Right cardiac atrium (tissue), 5 donors: ENCODE results near the gene DISP2. TPM values are rescaled to one million over a fixed set of nuclear protein-coding genes. Genes with fewer than 3 reads are reported as not detected.
A peak's percentile ranks its signal among the peaks of the same experiment; 100 is the strongest.

Source experiments
- ATAC-seq, 2 donors: fragments of 200-7000 bp; cut with Tn5 transposase; one replicate each; pipeline versions ENCODE4 v1.8.0 to v1.9.1; 2020; ENCODE audit warnings: moderate library complexity in 2 of 2, mild to moderate bottlenecking in 1 of 2
- DNase-seq, 3 donors: peaks; one replicate each; pipeline ENCODE4 v3.0.0-alpha.2; 2020
- H3K27ac ChIP-seq: one replicate; pipeline ENCODE4 v1.5.1; 2013; ENCODE audit warnings: mild to moderate bottlenecking, low read length, control low read depth, moderate library complexity
- H3K27me3 ChIP-seq: one replicate; pipeline ENCODE4 v1.6.1; 2013; ENCODE audit not compliant: control insufficient read depth, insufficient read depth
- H3K4me1 ChIP-seq: one replicate; pipeline ENCODE4 v1.6.1; 2013; ENCODE audit warnings: low read length; ENCODE audit not compliant: control insufficient read depth, insufficient read depth
- H3K4me3 ChIP-seq: one replicate; pipeline ENCODE4 v1.5.1; 2013; ENCODE audit warnings: low read length, control low read depth
- H3K9me3 ChIP-seq: one replicate; pipeline ENCODE4 v1.6.1; 2013; ENCODE audit warnings: low read length; ENCODE audit not compliant: control insufficient read depth
- WGBS: extraction: QIAGEN DNeasy Blood & Tissue Kit; methylation state at CpG from one replicate; pipeline ENCODE4 v1.1.7; 2013; 5-methylcytosine and 5-hydroxymethylcytosine counted together
- intact Hi-C, 4 donors: fragments of 100-400 bp; cut with DNase I; formaldehyde crosslinking; loops; one replicate each; pipeline versions ENCODE4 v1.11.0 to v1.14.0; 2022 to 2023
- polyA plus RNA-seq: library from polyadenylated mRNA; stranded (reverse); fragments of 200-250 nt; gene quantifications from one replicate; pipeline ENCODE4 v1.2.3, GENCODE V29; 2013
- total RNA-seq, 4 donors: library from RNA; stranded (reverse); fragmentation: NEBNext Ultra II Directional; extraction: Animal tissue kit (Norgen Biotek cat#: 25700); gene quantifications; one replicate each; pipeline ENCODE4 v1.2.1, GENCODE V29; 2021
- donor health status: healthy with polysubstance abuse.
- donor health status: DM: no; HTN: yes; CAD: no.
- donor health status: DM: no; HTN: no; CAD: no.
- donor health status: DM: no; HTN: yes; CAD: no; lungs with severe emphysema.
- donor health status: DM: yes; HTN: yes; CAD: no.

The DISP2 gene
- total and polyA plus RNA-seq, 5 donors, result 0.85 to 4.6 (median 1.0) TPM

DNA sequence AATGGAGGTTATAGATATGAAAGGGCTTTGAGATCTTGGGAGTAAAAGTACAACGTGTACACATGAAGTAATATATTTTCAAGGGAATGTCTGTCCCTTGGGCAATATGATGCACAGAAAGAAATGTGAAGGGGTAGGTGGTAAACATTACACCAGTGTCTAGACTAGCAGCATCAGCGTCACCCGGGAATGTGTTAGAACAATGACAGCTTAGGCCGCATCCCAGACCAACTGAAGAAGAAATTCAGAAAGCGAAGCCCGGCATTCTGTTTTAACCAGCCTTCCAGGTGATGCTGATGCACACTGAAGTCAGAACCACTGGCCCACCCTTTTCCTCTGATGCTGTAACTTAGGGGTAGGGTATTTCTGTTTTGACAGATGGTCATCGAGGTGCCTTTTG, 28.2 kb upstream of the DISP2 start:
- Histone ChIP-seq H3K9me3 (no peaks in the 10 kb centered on the region), H3K27ac (peak overlapping the region; percentile 69), H3K27me3 (no peaks in the 10 kb centered on the region), H3K4me3 (no peak overlapping the region), H3K4me1 (peaks cover 29% of the 10 kb centered on the region)
- ATAC-seq, result no peak
- 62% methylated on average over 7 of the region's 7 CpGs for WGBS
- intact Hi-C loops, result no loop called here
- no peak for DNase-seq

DNA sequence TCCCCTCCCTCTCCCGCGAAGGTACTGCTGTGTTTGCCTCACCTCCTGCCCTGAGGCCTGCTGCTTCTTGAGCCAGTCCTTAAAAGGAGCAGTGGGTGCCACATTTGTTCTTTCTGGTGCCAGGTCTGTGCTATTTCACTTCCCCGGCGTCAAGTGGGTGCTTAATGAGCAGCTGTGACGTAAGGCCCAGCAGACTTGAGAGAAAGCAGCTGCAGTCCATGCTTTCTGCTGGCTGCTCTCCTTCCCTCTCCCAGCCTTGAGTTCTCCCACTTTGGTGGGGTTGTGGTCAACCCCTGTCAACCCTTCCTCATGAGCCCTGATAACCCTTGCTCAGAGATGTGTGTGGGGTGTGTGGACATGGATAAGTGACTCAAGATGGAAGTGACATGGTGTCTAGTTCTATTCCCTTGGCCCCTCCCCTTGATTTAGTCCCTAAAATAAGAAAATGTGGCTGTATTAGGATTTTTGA, 27.6 kb upstream of the DISP2 start:
- ATAC-seq (peak; percentile 44), DNase-seq (peak; percentile 48 to 75 (median 68))
- peak overlapping the region; percentile 69 for H3K27ac ChIP-seq
- H3K9me3 ChIP-seq, result no peaks in the 10 kb centered on the region
- 48% methylated on average over 5 of the region's 5 CpGs for WGBS
- H3K27me3 ChIP-seq, result no peaks in the 10 kb centered on the region
- no peak overlapping the region for H3K4me3 ChIP-seq
- peaks cover 31% of the 10 kb centered on the region for H3K4me1 ChIP-seq
- intact Hi-C loops, result no loop called here

GRCh38 chr15:40331026-40331425, 27.0 kb upstream of the DISP2 start:
- H3K27me3 ChIP-seq, result no peaks in the 10 kb centered on the region
- H3K27ac ChIP-seq, result peak overlapping the region; percentile 69
- H3K4me3 ChIP-seq, result no peak overlapping the region
- intact Hi-C loops, result no loop called here
- ATAC-seq (no peak), DNase-seq (peak in 1 of 3 donors; percentile 46)
- WGBS, result 89% methylated on average over 7 of the region's 7 CpGs
- peaks cover 31% of the 10 kb centered on the region for H3K4me1 ChIP-seq
- H3K9me3 ChIP-seq, result no peaks in the 10 kb centered on the region

- WGBS, result 89% methylated on average over 7 of the region's 7 CpGs
- intact Hi-C loops, result no loop called here
- peaks cover 30% of the 10 kb centered on the region for H3K4me1 ChIP-seq
- ATAC-seq, result no peak
- no peaks in the 10 kb centered on the region for H3K27me3 ChIP-seq
- no peaks in the 10 kb centered on the region for H3K9me3 ChIP-seq
- H3K4me3 ChIP-seq, result no peak overlapping the region
- no peak for DNase-seq
- H3K27ac ChIP-seq, result no peak overlapping the region
These were observed 26.4 kb upstream of the DISP2 start for GRCh38 chr15:40331637-40332036.

DNA sequence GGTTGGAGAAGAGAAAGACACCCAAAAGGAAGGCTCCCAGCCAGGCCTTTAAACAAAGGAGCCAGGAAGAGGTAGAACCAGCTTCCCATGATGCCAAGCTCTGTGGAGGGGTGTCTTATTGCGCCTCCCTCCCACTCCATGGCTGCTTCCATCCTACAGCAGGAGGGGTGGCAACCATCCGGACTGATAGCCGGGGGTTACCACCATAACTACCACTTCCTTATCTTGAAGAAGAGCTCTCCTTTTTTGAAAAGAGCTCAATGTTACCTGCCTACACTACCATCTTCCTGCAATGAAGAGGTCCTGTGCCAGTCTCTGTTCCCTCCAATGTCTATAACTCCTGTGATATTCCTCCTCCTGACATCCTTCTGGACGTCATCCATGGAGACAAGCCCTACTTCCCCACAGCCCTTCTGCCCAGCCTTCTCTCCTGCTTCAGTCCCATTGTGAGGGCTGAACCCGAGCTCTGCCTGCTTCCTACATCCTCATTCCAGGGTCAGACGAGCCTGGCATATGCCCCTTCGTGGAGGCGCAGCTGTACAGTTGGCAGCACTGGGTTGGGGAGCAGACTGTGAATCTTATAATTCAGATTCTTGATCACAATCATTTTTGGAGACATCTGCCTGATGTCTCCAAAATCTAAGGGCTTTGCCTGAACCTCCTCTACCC, 25.8 kb upstream of the DISP2 start:
- Histone ChIP-seq H3K4me3 (no peak overlapping the region), H3K27ac (peak overlapping the region; percentile 20), H3K9me3 (no peaks in the 10 kb centered on the region), H3K4me1 (peaks cover 25% of the 10 kb centered on the region), H3K27me3 (no peaks in the 10 kb centered on the region)
- 66% methylated on average over 8 of the region's 8 CpGs for WGBS
- DNase-seq (peak in 1 of 3 donors; percentile 32), ATAC-seq (no peak)
- intact Hi-C loops, result no loop called here

DNA sequence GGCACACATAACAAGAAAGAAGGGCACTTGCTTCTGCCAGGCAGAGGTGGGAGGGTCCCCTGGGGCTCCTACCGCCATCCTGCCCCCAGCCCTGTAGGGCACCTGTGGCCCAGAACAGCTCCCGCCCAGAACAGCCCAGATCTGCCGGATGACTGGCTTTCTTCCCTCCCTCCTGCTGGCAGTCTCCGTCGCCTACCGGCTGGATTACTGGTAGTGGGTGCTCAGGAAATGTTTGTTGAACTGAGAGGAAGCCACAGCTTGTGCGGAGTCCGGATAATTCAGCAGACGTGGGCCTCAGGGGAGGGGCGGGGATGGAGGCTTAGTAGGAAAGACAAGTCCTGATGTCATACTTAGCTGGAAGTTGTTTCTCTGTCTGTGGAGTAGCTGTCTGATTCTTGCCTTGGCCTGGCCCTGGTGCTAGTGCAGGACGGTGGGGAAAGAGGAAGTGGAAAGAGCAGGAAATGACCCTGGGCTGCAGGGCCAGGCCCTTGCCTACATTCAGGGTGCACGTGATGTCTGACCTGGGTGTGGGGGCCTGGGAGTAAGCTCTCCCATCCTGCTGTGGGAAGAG, 24.0 kb upstream of the DISP2 start:
- no peaks in the 10 kb centered on the region for H3K9me3 ChIP-seq
- H3K27me3 ChIP-seq, result no peaks in the 10 kb centered on the region
- H3K4me1 ChIP-seq, result peaks cover 28% of the 10 kb centered on the region
- peak overlapping the region; percentile 62 for H3K27ac ChIP-seq
- peak; percentile 36 to 62 for ATAC-seq
- peak; percentile 78 to 88 (median 88) for DNase-seq
- intact Hi-C loops, result no loop called here
- WGBS, result 18% methylated on average over 12 of the region's 12 CpGs
- no peak overlapping the region for H3K4me3 ChIP-seq

- Histone ChIP-seq H3K4me1 (peaks cover 28% of the 10 kb centered on the region), H3K27ac (peak overlapping the region; percentile 62), H3K9me3 (no peaks in the 10 kb centered on the region), H3K27me3 (no peaks in the 10 kb centered on the region), H3K4me3 (no peak overlapping the region)
- intact Hi-C loops, result no loop called here
- ATAC-seq, result no peak
- DNase-seq, result peak in 1 of 3 donors; percentile 63
- WGBS, result 61% methylated on average over 3 of the region's 3 CpGs
These were observed 23.5 kb upstream of the DISP2 start for GRCh38 chr15:40334541-40334940.

- intact Hi-C loops, result no loop called here
- WGBS, result 82% methylated on average over 26 of the region's 26 CpGs
These were observed 22.9 kb upstream of the DISP2 start for GRCh38 chr15:40334941-40335795.

DNA sequence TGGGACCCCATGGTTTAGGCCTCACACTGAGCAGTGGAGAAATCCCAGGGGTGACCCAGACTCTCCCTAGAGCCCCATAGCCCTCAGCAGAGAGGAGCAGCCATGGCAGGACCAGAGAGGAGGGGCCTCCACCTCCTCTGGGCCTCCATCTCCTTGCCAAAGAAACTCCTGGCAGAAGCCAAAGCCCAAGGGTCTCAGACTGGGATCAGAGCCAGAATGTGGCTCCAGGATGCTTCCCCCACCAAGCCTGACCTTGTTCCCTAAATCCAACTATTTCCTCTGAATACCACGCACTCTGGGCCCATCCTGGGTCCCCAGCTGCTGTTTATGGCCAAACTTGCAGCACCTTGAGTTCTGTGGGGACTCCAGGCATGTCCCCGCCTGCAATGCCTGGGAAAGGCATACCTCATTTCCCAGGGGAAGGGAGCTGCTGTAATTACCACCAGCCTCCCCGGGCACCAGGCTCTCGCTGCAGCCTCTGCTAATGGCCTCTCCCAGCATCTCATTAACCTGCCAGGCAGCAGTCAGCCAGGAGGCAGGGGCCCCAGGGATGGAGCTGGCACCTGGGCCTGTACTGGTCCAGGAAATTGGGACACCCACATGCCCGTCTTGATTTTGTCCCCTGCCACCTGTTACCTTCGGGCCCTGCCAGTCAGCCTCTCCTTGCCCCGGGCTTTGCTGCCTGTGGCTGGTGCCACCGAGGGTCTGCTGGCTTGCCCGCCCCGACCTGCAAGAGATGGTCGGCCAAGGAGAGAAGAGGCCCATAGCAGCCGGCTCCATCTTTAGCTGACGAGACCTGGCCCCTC, 21.9 kb upstream of the DISP2 start:
- Histone ChIP-seq H3K27ac (peak overlapping the region; percentile 11), H3K4me1 (peaks cover 21% of the 10 kb centered on the region), H3K9me3 (no peaks in the 10 kb centered on the region), H3K4me3 (no peak overlapping the region), H3K27me3 (no peaks in the 10 kb centered on the region)
- intact Hi-C loops, result no loop called here
- DNase-seq (peak in 1 of 3 donors; percentile 48), ATAC-seq (no peak)
- 80% methylated on average over 13 of the region's 13 CpGs for WGBS

More at GRCh38 chr15:40334941-40335795, 22.9 kb upstream of the DISP2 start:
- Histone ChIP-seq H3K27ac (peak overlapping the region; percentile 62), H3K27me3 (no peaks in the 10 kb centered on the region), H3K4me1 (peaks cover 28% of the 10 kb centered on the region), H3K4me3 (no peak overlapping the region), H3K9me3 (no peaks in the 10 kb centered on the region)
- ATAC-seq (no peak), DNase-seq (peak in 1 of 3 donors; percentile 70)

GRCh38 chr15:40336744-40337122, 21.3 kb upstream of the DISP2 start:
- WGBS, result 57% methylated on average over 5 of the region's 5 CpGs
- Histone ChIP-seq H3K4me1 (peaks cover 21% of the 10 kb centered on the region), H3K27ac (peak overlapping the region; percentile 11), H3K4me3 (no peak overlapping the region), H3K27me3 (no peaks in the 10 kb centered on the region), H3K9me3 (no peaks in the 10 kb centered on the region)
- ATAC-seq (no peak), DNase-seq (peak in 1 of 3 donors; percentile 61)
- intact Hi-C loops, result no loop called here
